HepG2 (cell line): ENCODE measurements around the gene PPOX. TPM values are rescaled to one million over a fixed set of nuclear protein-coding genes. Genes with fewer than 3 reads are reported as not detected.

Experiments used
- CTCF ChIP-seq: sonication (generic); formaldehyde crosslinking; IDR thresholded peaks from 2 replicates; pipeline ENCODE4 v1.5.0; 2020; ENCODE audit warnings: mild to moderate bottlenecking, missing genetic modification reagents, moderate library complexity
- HNRNPUL1 ChIP-seq: fragments of 200-400 bp; formaldehyde crosslinking; IDR thresholded peaks from 2 replicates; pipeline ENCODE4 v1.6.1; 2017; ENCODE audit warnings: low read depth, mild to moderate bottlenecking, low read length, moderate library complexity
- IKZF4 ChIP-seq: sonication (generic); formaldehyde crosslinking; IDR thresholded peaks from 2 replicates; pipeline ENCODE4 v1.5.1; 2020; ENCODE audit warnings: borderline replicate concordance, mild to moderate bottlenecking, low read depth, missing genetic modification reagents; ENCODE audit errors: not compliant biosample characterization
- MEIS2 ChIP-seq: sonication (generic); formaldehyde crosslinking; IDR thresholded peaks from 2 replicates; pipeline ENCODE4 v1.9.0; 2021; ENCODE audit warnings: mild to moderate bottlenecking, missing genetic modification reagents
- MYC ChIP-seq: sonication (generic); formaldehyde crosslinking; IDR thresholded peaks from 2 replicates; pipeline ENCODE4 v1.9.0; 2021; ENCODE audit warnings: missing genetic modification reagents, borderline replicate concordance
- POGZ ChIP-seq: sonication (generic); formaldehyde crosslinking; IDR thresholded peaks from 2 replicates; pipeline ENCODE4 v1.4.0; 2020; ENCODE audit warnings: mild to moderate bottlenecking, missing genetic modification reagents
- TAF1 ChIP-seq: sonication (generic); formaldehyde crosslinking; IDR thresholded peaks from 2 replicates; pipeline ENCODE4 v1.4.0; 2020; ENCODE audit warnings: missing genetic modification reagents
- TGIF2 ChIP-seq: IDR thresholded peaks from 2 replicates; pipeline ENCODE4 v1.6.1; 2016; ENCODE audit warnings: control low read depth, missing compliant biosample characterization
- ZBTB49 ChIP-seq: sonication (generic); formaldehyde crosslinking; IDR thresholded peaks from 2 replicates; pipeline ENCODE4 v1.4.0; 2020; ENCODE audit warnings: missing genetic modification reagents, borderline replicate concordance
- ZMAT3 ChIP-seq: sonication (generic); formaldehyde crosslinking; conservative IDR thresholded peaks from 2 replicates; pipeline ENCODE4 v1.7.0; 2021; ENCODE audit warnings: missing genetic modification reagents
- ZNF274 ChIP-seq: sonication (generic); formaldehyde crosslinking; IDR thresholded peaks from 2 replicates; pipeline ENCODE4 v1.5.1; 2020; ENCODE audit warnings: mild to moderate bottlenecking, missing genetic modification reagents
- ZNF335 ChIP-seq: sonication (generic); formaldehyde crosslinking; IDR thresholded peaks from 2 replicates; pipeline ENCODE4 v1.4.0; 2020; ENCODE audit warnings: missing genetic modification reagents
- ZNF430 ChIP-seq: sonication (generic); formaldehyde crosslinking; IDR thresholded peaks from 2 replicates; pipeline ENCODE4 v1.9.0; 2021; ENCODE audit warnings: mild to moderate bottlenecking, missing genetic modification reagents
- ZNF547 ChIP-seq: sonication (generic); formaldehyde crosslinking; IDR thresholded peaks from 2 replicates; pipeline ENCODE4 v1.5.1; 2020; ENCODE audit warnings: mild to moderate bottlenecking, missing genetic modification reagents
- ZNF609 ChIP-seq: sonication (generic); formaldehyde crosslinking; IDR thresholded peaks from 2 replicates; pipeline ENCODE4 v1.4.0; 2020; ENCODE audit warnings: mild to moderate bottlenecking, missing genetic modification reagents, borderline replicate concordance
- ZNF768 ChIP-seq: sonication (generic); formaldehyde crosslinking; IDR thresholded peaks from 2 replicates; pipeline ENCODE4 v1.4.0; 2020; ENCODE audit warnings: missing genetic modification reagents
- ZNF777 ChIP-seq: sonication (generic); formaldehyde crosslinking; IDR thresholded peaks from 2 replicates; pipeline ENCODE4 v1.4.0; 2020; ENCODE audit warnings: missing genetic modification reagents
- ZNF784 ChIP-seq: sonication (generic); formaldehyde crosslinking; IDR thresholded peaks from 2 replicates; pipeline ENCODE4 v1.5.1; 2020; ENCODE audit warnings: missing genetic modification reagents, mild to moderate bottlenecking, borderline replicate concordance
- ZNF883 ChIP-seq: sonication (generic); formaldehyde crosslinking; IDR thresholded peaks from 2 replicates; pipeline ENCODE4 v1.5.1; 2020; ENCODE audit warnings: mild to moderate bottlenecking, missing genetic modification reagents; ENCODE audit errors: not compliant biosample characterization
- polyA plus RNA-seq, 8 experiments: library from polyadenylated mRNA; depleted of rRNA in 3 of 8; stranded (reverse) in 7 of 8; unstranded in 1 of 8; fragments of >200 nt; fragmentation: Illumina TruSeq in 4 of 8; extraction: Trizol in 4 of 8; gene quantifications; 2 replicates each; pipeline versions ENCODE4 v1.2.1 to v1.2.3, GENCODE V29; 2011 to 2016; ENCODE audit warnings: low read depth in 4 of 8, missing spikeins in 1 of 8, mixed read lengths in 1 of 8; ENCODE audit not compliant: insufficient read depth in 1 of 8
- total RNA-seq, 5 experiments: library from RNA; depleted of rRNA; stranded (reverse); fragments of >200 nt; fragmentation: Illumina TruSeq; extraction: Trizol; gene quantifications; 2 replicates each; pipeline ENCODE4 v1.2.3, GENCODE V29; 2016; ENCODE audit warnings: low read depth in 1 of 5

PPOX gene
- total and polyA plus RNA-seq, 2 of the 13 experiments (the other 11 are each of a cell fraction or from before 2014, with no cell fraction given) = 15.5 to 27.7 TPM

- TF ChIP-seq ZNF784 (0 out of 2 replicates have a peak, but pooled peaks have one; percentile 57), ZNF274 (0 out of 2 replicates have a peak, but pooled peaks have one; percentile 74), IKZF4 (CRISPR knock-in tag) (peak; percentile 66), MEIS2 (CRISPR knock-in tag) (no peak), ZNF883 (CRISPR knock-in tag) (peak; percentile 66), ZNF547 (CRISPR knock-in tag) (no peak), HNRNPUL1 (no peak), ZNF768 (CRISPR knock-in tag) (0 out of 2 replicates have a peak, but pooled peaks have one; percentile 19), ZMAT3 (CRISPR knock-in tag) (0 out of 2 replicates have a peak, but pooled peaks have one; percentile 28), TAF1 (CRISPR knock-in tag) (peak; percentile 34; the same call in 1 of the 2 replicates), ZNF335 (CRISPR knock-in tag) (no peak), ZNF609 (CRISPR knock-in tag) (0 out of 2 replicates have a peak, but pooled peaks have one; percentile 26), POGZ (CRISPR knock-in tag) (no peak), ZNF430 (0 out of 2 replicates have a peak, but pooled peaks have one; percentile 53), CTCF (CRISPR knock-in tag) (peak; percentile 59), ZBTB49 (no peak), MYC (peak; percentile 22; the same call in 1 of the 2 replicates), TGIF2 (no peak), ZNF777 (CRISPR knock-in tag) (0 out of 2 replicates have a peak, but pooled peaks have one; percentile 72)
Observed at GRCh38 chr1:161198194-161198896, 32.1 kb downstream of the PPOX start (continued).
